DMS53 (cell line): ENCODE data around the gene CCT6A.
A peak's percentile ranks its signal among the peaks of the same experiment; 100 is the strongest.
"Not testable (repeated sequence)": the region's sequence is repeated elsewhere in the genome, so short reads cannot be mapped to it uniquely, and the experiment has no call there.

Source experiments
- DNase-seq: peaks from one replicate; lab custom pipeline; 2025; lab: John Stamatoyannopoulos, UW

CCT6A gene

GRCh38 chr7:56051339-56052191 lies at the start of gene CCT6A, which contains the start of gene PSPH:
TSS of gene CCT6A (plus strand) at chr7:56051765. CDS start at chr7:56051849, 84 bp downstream.
TSS of gene PSPH (minus strand) at chr7:56051444. CDS start at chr7:56021212, 30,232 bp downstream.
- peak; percentile 99 for DNase-seq

- DNase-seq, result no peak
These were observed 47.8 kb upstream of the CCT6A start for GRCh38 chr7:56003749-56004148.

- DNase-seq, result peak; percentile 36
These were observed 44.4 kb upstream of the CCT6A start for GRCh38 chr7:56007167-56007652.

- no peak for DNase-seq
These were observed 43.7 kb upstream of the CCT6A start for GRCh38 chr7:56007891-56008290.

GRCh38 chr7:56009695-56010094 lies 41.9 kb upstream of the CCT6A start:
- DNase-seq, result no peak

GRCh38 chr7:56017015-56017414 lies 34.5 kb upstream of the CCT6A start:
- DNase-seq, result not testable (repeated sequence)

GRCh38 chr7:56019501-56019900 lies 32.1 kb upstream of the CCT6A start:
- DNase-seq, result no peak

- no peak for DNase-seq
These were observed 28.1 kb upstream of the CCT6A start for GRCh38 chr7:56023500-56023899.

- no peak for DNase-seq
These were observed 25.0 kb upstream of the CCT6A start for GRCh38 chr7:56026538-56026937.

GRCh38 chr7:56028942-56029630 lies 22.5 kb upstream of the CCT6A start:
- DNase-seq, result peak; percentile 27

GRCh38 chr7:56030340-56030739 lies 21.2 kb upstream of the CCT6A start:
- no peak for DNase-seq

- DNase-seq, result not testable (repeated sequence)
These were observed 20.0 kb upstream of the CCT6A start for GRCh38 chr7:56031556-56031955.

GRCh38 chr7:56032578-56032977 lies 19.0 kb upstream of the CCT6A start:
- DNase-seq, result not testable (repeated sequence)

- peak; percentile 95 for DNase-seq
These were observed 17.7 kb upstream of the CCT6A start for GRCh38 chr7:56033671-56034432.

GRCh38 chr7:56040730-56041129 lies 10.8 kb upstream of the CCT6A start:
- no peak for DNase-seq

GRCh38 chr7:56045758-56046157 lies 5.8 kb upstream of the CCT6A start:
- DNase-seq, result not testable (repeated sequence)

- DNase-seq, result no peak
These were observed 4.7 kb upstream of the CCT6A start for GRCh38 chr7:56046721-56047445.

- not testable (repeated sequence) for DNase-seq
These were observed 4.0 kb upstream of the CCT6A start for GRCh38 chr7:56047446-56048116.

GRCh38 chr7:56048245-56048644 lies 3.3 kb upstream of the CCT6A start:
- DNase-seq, result no peak

GRCh38 chr7:56048763-56049162 lies 2.8 kb upstream of the CCT6A start:
- DNase-seq, result peak; percentile 82

- DNase-seq, result no peak
These were observed 569 bp upstream of the CCT6A start for GRCh38 chr7:56051053-56051338.
